Raji (cell line): Measurements from ENCODE around the gene JSRP1.

Experiments used
- POLR2A ChIP-seq: IDR thresholded peaks from 2 replicates; pipeline ENCODE4 v1.6.1; 2011; ENCODE audit warnings: low read depth, low read length, control low read depth; ENCODE audit not compliant: insufficient read depth

JSRP1 gene

DNA sequence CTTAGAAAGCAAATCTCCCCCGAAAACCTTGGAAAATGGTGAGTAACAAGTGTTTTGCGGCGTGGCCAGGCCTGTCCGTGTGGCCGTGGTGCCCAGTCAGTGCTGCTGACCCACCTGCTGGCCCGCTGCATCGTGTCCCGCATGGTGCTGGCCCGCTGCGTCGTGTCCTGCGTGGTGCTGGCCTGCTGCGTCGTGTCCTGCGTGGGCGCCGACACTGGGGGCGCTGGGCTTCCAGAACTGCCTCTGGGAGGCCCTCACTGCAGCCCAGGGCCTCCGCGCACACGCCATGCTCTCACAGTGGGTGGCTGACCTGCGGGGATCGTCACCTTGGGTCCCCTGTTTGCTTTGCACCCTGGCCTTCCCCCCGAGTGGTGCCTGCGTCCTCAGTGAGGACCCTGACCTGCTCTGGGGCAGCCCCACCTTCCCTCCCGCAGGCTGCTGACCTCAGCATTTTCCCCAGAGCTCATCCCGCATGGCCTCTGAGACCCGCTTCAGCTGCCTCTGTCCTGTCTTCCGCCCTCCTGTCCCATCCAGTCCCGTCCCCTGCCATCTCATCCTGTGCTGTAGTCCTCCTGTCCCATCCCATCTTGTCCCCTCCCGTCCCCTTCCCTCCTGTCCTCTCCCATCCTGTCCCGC is 30.7 kb downstream of the JSRP1 start:
- no peak for TF ChIP-seq POLR2A

DNA sequence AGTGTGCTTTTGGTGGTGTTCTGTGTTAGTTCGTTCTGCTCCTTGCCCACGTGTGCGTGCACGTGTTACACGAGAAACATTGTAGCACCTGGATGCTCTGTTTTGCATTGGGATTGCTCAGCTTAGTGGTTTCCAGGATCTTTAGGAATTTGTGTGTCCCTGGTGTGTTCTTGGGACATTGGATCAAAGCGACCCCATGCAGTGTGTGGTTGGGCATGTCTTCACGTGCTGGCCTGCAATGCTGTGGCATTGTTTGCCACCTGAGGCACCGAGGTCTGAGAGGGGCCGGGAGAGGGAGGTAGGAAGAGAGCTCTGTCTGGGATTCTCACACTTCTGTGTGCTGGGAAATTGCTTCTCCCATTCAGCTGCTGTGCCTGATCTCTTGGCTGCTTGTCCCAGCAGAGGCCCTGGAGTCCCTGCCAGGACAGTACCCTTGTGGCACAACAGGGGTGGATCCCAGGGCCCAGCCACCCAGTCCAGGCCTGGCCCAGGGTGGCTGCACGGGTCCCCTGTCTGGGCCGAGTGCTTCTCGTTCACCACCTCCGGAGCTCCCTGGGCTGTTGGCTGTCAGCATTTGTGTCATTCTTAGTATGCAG is 31.4 kb downstream of the JSRP1 start:
- TF ChIP-seq POLR2A = no peak

DNA sequence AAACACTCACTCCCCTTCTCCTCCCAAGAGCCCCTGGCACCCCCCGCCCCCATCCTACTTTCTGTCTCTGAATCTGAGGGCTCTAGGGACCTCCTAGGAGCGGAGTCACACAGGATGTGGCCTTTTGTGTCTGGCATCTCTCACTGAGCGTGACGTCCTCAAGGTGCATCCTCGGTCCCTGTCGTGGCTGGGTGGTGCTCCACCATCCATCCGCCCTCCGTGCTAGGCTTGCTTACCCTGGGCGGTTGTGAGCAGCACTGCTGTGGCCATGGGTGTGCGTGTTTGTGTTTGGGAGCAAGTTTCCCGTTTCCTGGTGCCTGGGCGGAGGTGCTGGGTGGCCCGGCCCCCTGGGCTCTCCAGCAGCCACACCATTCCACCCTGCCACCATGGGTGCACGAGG is 32.3 kb downstream of the JSRP1 start:
- no peak for TF ChIP-seq POLR2A

DNA sequence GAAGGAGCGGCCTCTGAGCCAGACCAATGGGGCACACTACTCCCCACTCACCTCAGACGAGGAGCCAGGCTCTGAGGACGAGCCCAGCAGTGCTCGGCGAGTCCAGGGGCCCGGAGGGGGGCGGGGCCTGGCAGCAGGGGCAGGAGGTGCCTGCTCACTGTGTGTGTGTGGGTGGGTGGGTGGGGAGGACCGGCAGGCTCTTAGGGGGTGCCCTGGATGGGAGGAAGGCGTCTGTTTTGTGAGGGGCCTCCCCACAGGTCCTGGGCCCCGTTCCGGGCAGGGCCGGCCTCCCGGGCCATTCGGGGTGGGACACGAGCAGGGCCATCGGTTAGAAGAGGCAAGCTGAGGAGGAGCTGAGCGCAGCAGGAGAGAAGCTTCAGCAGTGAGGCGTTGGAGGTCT is 32.8 kb downstream of the JSRP1 start:
- no peak for TF ChIP-seq POLR2A

DNA sequence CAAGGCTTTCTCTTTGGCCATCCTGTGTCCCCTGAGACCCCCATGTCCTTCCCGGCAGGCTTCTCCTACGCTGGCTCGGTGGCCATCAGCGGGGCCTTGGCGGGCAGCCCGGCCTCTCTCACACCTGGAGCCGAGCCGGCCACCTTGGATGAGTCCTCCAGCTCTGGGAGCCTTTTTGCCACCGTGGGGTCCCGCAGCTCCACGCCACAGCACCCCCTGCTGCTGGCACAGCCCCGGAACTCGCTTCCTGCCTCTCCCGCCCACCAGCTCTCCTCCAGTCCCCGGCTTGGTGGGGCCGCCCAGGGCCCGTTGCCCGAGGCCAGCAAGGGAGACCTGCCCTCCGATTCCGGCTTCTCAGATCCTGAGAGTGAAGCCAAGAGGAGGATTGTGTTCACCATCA is 34.3 kb downstream of the JSRP1 start:
- TF ChIP-seq POLR2A = no peak

DNA sequence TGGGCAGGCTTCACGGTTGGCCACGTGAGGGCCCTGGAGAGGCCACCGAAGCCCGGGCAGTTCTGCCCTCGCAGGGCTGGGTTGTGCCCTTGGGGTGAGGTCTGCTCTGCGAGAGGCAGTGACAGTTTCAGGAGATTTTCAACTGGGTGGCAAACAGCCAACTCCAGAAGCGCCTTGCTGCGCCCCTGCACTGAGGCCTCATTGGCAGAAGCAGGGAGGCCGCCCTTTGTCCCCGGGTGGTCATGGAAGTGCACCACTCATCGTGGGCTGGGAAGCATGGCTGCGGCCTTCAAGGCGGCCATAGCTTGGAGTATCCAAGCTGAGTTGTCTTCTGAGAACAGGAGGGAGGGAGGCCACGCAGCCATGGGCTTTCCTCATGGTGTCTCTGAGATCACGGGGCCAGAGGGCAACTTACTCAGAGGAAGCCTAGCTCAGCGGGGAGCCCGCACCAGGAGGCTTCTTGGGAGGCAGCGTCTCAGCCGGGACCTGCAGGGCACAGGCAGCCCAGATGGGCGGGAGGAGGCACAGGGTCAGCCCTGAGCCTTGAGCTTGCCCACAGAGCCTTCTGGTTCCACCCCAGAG is 34.9 kb downstream of the JSRP1 start:
- TF ChIP-seq POLR2A = no peak

DNA sequence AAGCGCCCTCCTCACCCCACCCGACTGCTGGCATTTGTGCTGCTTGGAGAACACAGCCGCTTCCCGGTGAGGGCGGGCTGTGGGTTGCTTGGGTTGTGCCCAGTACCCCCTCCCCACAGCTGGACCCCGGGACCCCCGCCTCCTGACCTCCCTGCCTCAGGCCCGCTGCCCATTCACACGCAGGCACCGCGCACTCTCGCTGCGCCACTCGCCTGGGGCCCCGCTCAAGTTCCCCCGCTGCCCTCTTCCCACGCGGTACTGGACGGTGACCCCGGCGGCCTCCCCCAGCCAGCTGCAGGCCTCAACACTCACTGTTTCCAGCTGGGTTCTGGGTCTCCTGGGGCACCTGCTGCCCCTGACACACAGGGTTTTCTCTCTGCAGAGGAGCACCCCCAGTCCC is 36.5 kb downstream of the JSRP1 start:
- no peak for TF ChIP-seq POLR2A

DNA sequence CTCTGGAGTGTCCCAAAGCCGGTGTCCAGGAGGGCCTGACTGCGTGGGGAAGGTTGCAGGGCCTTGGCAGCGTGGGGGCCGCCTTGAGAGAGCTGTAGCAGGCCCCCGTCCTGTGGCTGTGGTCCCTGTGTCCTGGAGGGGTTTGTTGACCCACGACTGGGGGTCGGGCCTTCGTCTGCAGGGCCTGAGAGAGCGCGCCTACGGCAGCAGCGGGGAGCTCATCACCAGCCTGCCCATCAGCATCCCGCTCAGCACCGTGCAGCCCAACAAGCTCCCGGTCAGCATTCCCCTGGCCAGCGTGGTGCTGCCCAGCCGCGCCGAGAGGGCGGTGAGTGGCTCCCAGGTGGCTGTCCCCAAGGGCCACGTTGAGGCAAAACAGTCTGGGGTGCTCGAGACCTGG is 38.6 kb downstream of the JSRP1 start:
- TF ChIP-seq POLR2A = no peak

DNA sequence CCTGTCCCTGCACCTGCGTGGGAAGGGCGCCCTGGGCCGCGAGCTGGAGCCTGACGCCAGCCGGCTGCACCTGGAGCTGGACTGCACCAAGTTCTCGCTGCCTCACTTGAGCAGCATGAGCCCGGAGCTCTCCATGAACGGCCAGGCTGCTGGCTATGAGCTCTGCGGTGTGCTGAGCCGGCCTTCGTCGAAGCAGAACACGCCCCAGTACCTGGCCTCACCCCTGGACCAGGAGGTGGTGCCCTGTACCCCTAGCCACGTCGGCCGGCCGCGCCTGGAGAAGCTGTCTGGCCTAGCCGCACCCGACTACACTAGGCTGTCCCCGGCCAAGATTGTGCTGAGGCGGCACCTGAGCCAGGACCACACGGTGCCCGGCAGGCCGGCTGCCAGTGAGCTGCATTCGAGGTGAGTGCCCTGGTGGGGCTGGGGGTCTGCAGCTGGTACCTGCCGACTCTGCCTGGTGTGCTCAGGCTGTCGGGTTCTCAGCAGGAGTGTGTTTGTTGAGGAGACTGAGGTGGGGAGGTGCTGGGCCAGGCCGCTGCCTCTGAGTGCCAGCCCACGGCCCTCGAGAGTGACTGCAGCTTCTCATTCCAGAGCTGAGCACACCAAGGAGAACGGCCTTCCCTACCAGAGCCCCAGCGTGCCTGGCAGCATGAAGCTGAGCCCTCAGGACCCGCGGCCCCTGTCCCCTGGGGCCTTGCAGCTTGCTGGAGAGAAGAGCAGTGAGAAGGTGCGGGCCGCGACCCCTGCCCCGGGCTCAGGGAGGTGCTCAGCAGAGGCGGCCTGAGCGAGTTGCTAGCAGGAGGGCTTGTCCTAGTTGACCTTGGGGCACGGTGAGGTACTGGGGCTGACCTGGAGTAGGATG is 39.6 kb downstream of the JSRP1 start:
- no peak for TF ChIP-seq POLR2A

DNA sequence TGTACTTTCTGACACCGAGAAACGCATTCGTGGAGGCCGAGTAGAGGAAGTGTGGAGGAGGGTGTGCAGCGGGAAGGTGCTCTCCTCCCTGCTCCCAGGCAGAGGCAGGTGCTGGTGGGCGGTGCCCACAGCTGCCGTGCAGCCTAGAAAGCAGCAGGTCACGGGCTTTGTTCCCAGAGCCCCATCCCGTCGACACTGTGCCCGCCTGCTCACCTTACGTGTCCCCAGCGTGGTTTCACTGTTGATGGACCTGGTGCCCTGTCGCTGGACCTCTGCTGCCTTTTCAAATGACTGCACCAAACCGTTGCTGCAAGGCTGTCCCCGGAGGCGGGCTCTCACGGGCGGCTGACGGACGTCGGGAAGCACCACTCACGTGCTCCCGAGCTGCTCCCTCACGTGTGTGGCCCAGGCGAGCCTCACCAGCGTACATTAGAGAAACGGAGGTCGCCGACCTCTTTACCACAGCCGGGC is 40.9 kb downstream of the JSRP1 start:
- no peak for TF ChIP-seq POLR2A

DNA sequence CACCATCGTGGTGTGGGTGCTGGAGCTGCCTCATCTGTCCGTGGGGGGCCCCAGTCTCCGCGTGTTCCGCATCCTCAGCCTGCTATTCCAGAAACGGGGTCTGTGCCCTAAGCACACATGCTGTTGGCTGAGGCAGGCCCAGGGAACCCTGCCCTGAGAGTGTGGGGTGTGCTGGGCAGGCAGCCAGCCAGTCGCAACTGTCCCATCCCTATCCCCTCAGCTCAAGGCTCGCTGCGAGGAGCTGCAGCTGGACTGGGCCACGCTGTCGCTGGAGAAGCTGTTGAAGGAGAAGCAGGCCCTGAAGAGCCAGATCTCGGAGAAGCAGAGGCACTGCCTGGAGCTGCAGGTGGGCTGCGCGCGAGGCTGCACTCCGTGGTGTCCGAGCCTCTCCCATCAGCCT is 42.0 kb downstream of the JSRP1 start:
- no peak for TF ChIP-seq POLR2A

DNA sequence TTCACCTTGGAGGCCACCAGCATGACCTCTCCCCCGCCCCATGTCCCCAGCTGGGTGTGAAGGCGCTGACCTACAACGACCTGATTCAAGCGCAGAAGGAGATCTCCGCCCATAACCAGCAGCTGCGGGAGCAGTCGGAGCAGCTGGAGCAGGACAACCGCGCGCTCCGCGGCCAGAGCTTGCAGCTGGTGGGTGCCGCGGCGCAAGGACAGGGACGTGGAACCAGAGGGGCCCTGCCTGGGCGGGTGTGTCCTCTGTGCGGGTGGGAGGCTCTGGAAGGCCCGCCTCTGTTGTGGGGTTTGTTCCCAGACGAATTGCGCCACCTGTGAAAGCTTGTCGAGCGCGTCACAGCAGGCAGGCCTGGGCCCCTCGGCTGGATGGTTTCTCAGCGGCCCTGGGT is 42.4 kb downstream of the JSRP1 start:
- TF ChIP-seq POLR2A = no peak

DNA sequence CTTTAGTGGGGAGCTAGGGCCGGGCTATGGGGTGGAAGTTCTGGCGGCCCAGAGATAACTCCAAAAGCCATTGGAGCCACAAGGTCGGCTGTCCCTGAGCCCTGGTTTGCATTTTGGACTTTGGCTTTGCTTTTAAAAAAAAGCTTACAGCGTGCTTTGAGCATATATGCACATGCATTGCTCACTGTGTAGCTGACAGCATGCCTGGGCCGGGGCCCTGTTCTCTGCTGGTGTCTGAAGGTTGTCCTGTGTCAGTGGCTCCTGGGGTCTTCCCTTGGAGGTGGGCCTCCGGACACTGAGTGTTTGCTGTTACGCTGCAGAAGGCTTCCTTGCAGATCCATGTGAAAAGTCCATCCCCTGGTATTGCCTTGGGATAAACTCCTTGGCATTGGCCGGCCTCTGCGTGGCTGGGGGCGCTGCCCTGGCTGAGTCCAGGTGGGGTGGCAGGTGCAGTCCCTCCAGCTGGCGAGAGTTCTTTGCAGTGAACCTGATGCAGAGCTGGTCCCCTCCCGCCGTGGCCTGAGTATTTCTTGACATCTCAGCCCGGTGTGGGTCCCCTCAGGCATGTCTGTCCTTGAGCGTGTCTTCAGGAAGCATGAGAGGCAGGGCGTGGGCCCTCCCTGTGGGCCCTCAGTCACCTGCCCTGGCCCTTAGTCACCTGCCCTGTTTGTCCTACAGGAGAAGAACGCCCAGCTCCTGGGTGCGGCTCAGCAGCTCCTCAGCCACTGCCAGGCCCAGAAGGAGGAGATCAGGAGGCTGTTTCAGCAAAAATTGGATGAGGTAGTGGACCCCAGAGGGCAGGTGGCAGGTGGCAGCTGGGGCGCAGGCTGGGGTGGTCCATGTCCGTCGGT is 43.1 kb downstream of the JSRP1 start:
- no peak for TF ChIP-seq POLR2A

DNA sequence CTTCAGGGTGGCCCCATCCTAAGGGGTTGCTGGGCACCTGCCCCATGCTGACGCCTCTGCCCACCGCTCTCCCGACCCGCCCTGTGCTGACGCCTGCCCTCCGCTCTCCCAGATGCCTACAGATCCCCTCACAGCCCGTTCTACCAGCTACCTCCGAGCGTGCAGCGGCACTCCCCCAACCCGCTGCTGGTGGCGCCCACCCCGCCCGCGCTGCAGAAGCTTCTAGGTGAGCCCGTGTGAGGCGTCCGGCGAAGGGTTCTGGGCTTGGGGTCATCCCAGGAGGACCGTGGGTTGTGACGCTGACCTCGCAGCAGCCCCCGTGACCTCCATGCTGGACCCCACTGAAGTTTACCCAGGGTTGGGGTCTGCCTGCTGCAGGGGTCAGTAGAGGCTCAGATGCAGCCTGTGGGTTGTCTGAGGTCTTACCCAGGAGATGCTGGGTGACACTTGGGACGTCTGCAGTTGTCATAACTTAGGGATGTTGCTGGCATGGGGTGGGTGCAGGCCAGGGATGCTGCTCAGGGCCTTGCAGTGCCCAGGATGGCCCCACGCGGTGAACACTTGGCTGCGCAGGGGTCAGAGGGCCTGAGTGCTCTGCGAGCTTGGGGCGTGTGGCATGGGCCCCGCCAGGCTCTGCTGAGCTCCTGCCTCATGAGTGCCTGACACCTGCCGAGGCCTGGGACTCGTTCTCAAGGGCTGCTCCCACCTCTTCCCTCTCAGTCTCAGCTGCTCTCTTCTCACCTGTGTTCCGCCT is 45.1 kb downstream of the JSRP1 start:
- no peak for TF ChIP-seq POLR2A

DNA sequence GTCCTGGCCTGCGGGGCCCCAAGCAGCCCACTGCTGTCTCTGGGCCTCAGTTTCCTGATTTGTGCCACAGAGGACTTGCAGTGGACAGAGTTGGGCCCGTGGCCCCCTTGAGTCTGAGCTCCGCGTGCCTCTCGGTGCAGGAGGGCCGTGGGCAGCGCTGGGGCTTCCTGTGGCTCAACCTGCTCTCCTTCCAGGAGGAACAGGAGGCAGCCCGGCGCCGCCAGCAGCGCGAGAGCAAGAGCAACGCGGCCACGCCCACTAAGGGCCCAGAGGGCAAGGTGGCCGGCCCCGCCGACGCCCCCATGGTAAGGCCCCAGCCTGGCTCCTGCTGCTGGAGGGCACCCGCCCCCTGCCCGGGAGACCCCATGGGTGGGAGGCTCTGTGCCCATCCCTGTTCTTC is 46.0 kb downstream of the JSRP1 start:
- TF ChIP-seq POLR2A = no peak

DNA sequence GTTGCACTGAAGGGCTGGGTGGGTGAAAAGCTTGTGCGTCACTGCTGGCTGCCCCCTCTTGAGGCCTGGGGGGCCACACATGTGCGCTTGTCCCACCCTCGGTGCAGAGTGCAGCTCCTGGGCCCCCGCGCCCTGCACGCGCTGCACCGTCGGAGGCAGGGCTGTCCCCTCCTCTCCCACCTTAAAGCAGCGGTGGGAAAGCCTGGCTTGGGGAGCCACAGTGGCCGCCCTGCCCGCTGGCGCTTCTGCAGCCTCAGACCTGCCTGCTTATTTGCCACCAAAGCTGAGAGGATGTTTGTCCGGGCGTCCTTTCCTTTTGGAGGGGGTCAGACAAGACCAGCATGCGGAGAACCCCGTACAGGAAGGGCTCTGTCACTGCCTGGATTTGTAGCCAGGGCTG is 46.8 kb downstream of the JSRP1 start:
- TF ChIP-seq POLR2A = no peak
